ENCODE measurements around the gene RELT. TPM values are rescaled to one million over a fixed set of nuclear protein-coding genes. Genes with fewer than 3 reads are reported as not detected.
A peak's percentile ranks its signal among the peaks of the same experiment; 100 is the strongest.

The RELT gene
- total RNA-seq, 1 donor from 2014 or later = 37.6 TPM

DNA sequence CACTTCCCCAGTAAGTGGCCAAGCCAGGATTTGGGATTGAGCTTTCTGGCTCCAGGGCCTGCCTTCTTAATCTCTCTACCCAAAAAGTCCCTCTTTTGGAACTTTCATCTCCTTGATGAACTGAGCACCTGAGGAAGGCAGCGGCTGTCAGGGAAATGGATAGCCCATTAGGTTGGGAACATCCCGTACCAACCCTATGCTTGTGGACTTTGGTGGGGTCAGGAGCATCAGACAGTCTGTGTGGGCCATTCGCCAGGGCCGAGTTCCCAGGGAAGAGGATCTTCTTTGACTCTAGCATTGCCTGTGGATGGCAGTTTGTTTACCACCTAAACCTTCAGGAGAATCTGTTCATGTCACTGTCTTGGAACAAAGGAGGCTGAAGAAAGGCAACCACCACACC is 37.9 kb upstream of the RELT start:
- H3K27me3 Mint-ChIP-seq (ENCODE audit: insufficient read depth) = peaks cover 9% of the 10 kb centered on the region
- no peak overlapping the region for H3K4me3 Mint-ChIP-seq
- no peaks in the 10 kb centered on the region for H3K9me3 Mint-ChIP-seq
- no peak for DNase-seq (ENCODE audit: low spot score)
- no peaks in the 10 kb centered on the region for H3K4me1 Mint-ChIP-seq (ENCODE audit: low read depth)
- intact Hi-C loops (cut with micrococcal nuclease) = no loop called here
- no peak overlapping the region for H3K27ac Mint-ChIP-seq
- no peaks in the 10 kb centered on the region for H3K36me3 Mint-ChIP-seq (ENCODE audit: low read depth)

- DNase-seq (ENCODE audit: low spot score) = no peak
- no peaks in the 10 kb centered on the region for H3K4me1 Mint-ChIP-seq (ENCODE audit: low read depth)
- H3K9me3 Mint-ChIP-seq = no peaks in the 10 kb centered on the region
- H3K36me3 Mint-ChIP-seq (ENCODE audit: low read depth) = no peaks in the 10 kb centered on the region
- no peak overlapping the region for H3K4me3 Mint-ChIP-seq
- intact Hi-C loops (cut with micrococcal nuclease) = no loop called here
- no peak overlapping the region for H3K27ac Mint-ChIP-seq
- peaks cover 2% of the 10 kb centered on the region for H3K27me3 Mint-ChIP-seq (ENCODE audit: insufficient read depth)
These were observed 36.0 kb upstream of the RELT start for GRCh38 chr11:73340164-73340563.

GRCh38 chr11:73342633-73343032 is 33.6 kb upstream of the RELT start:
- no peak for DNase-seq (ENCODE audit: low spot score)
- no peaks in the 10 kb centered on the region for H3K9me3 Mint-ChIP-seq
- no peaks in the 10 kb centered on the region for H3K36me3 Mint-ChIP-seq (ENCODE audit: low read depth)
- peaks cover 2% of the 10 kb centered on the region for H3K27me3 Mint-ChIP-seq (ENCODE audit: insufficient read depth)
- no peaks in the 10 kb centered on the region for H3K4me1 Mint-ChIP-seq (ENCODE audit: low read depth)
- intact Hi-C loops (cut with micrococcal nuclease) = no loop called here
- H3K27ac Mint-ChIP-seq = no peak overlapping the region
- no peak overlapping the region for H3K4me3 Mint-ChIP-seq

DNA sequence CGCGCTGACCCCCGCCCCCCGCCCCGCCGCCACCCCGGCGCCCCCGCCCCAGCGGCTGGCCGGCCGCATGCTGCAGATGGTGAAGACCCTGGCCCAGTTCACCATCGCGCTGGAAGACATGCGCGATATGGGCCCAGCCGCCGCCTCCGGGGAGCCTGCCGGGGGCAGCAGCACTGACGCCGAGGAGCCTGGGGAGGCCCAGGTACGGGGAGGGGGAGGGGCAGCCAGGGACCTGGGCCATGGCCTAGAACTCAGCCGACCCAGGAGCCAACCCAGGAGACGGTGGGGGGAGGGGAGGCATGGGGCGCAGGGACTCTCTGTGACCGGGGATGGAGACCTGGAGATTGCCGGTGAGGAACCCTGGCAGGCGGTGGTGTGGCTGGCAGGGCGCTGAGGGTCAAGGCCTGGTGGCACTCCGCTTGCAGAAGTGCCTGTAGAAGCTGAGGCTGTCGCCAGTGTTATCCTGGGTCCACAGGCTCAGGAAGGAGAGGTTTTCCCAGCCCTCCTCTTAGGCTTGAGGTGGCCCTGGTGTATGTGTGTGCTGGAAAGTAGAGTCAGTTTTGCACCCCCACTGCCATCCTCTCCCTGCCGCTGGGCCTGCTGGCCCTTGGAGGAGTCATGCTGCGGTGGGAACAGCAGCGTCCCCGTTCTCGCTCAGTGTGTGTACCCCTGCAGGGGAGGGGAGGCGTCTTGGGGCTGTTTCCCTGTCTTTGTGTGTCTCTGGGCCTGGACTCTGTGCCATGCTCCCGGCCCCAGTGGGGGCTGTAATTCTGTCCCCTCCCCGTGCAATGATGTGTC is 32.9 kb upstream of the RELT start:
- intact Hi-C loops (cut with micrococcal nuclease) = no loop called here

GRCh38 chr11:73344191-73344607 is 32.0 kb upstream of the RELT start:
- DNase-seq (ENCODE audit: low spot score) = no peak
- no peaks in the 10 kb centered on the region for H3K9me3 Mint-ChIP-seq
- peaks cover 4% of the 10 kb centered on the region for H3K27me3 Mint-ChIP-seq (ENCODE audit: insufficient read depth)
- no peaks in the 10 kb centered on the region for H3K36me3 Mint-ChIP-seq (ENCODE audit: low read depth)
- H3K4me3 Mint-ChIP-seq = no peak overlapping the region
- no peaks in the 10 kb centered on the region for H3K4me1 Mint-ChIP-seq (ENCODE audit: low read depth)
- H3K27ac Mint-ChIP-seq = no peak overlapping the region
- intact Hi-C loops (cut with micrococcal nuclease) = no loop called here

More for the DNA sequence above, 32.9 kb upstream of the RELT start:
- H3K27me3 Mint-ChIP-seq (ENCODE audit: insufficient read depth) = peaks cover 3% of the 10 kb centered on the region
- DNase-seq (ENCODE audit: low spot score) = no peak
- H3K9me3 Mint-ChIP-seq = no peaks in the 10 kb centered on the region
- H3K27ac Mint-ChIP-seq = no peak overlapping the region
- no peaks in the 10 kb centered on the region for H3K4me1 Mint-ChIP-seq (ENCODE audit: low read depth)
- no peaks in the 10 kb centered on the region for H3K36me3 Mint-ChIP-seq (ENCODE audit: low read depth)
- no peak overlapping the region for H3K4me3 Mint-ChIP-seq

DNA sequence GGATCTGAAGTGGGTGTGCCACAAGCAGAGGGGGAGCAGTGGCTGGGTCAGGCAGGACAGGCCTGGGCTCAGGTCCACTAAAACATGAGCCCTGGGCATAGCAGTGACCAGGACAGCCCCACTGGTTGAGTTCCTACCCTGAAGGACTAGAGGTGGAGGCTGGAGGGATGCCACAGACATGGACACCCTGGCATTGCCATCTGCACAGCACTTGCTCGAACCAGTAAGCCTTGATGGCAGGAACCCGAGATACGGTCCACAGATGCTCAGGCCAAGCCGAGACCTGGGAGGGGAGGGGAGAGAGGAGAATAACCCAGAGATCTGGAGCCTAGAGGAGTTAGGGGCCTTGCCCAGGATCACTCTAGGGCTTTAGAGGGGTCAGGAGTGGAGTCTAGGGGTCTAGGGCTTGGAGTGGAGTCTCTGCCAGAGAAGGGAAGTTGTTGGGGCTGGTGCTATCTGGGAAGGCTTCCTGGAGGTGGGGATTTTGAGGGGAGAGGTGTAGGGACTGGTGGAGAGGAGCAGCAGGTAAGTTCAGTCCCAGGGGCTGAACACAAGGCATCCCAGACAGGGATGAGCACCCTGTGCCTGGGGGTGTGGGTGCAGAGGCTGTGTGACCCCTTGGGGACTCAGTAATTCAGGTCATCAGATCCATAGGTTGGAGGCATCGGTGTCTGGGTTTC is 30.6 kb upstream of the RELT start:
- Mint-ChIP-seq H3K27ac (no peak overlapping the region), H3K27me3 (ENCODE audit: insufficient read depth) (peaks cover 4% of the 10 kb centered on the region), H3K36me3 (ENCODE audit: low read depth) (no peaks in the 10 kb centered on the region), H3K9me3 (no peaks in the 10 kb centered on the region), H3K4me1 (ENCODE audit: low read depth) (peaks cover 6% of the 10 kb centered on the region), H3K4me3 (no peak overlapping the region)
- DNase-seq (ENCODE audit: low spot score) = no peak
- intact Hi-C loops (cut with micrococcal nuclease) = no loop called here

DNA sequence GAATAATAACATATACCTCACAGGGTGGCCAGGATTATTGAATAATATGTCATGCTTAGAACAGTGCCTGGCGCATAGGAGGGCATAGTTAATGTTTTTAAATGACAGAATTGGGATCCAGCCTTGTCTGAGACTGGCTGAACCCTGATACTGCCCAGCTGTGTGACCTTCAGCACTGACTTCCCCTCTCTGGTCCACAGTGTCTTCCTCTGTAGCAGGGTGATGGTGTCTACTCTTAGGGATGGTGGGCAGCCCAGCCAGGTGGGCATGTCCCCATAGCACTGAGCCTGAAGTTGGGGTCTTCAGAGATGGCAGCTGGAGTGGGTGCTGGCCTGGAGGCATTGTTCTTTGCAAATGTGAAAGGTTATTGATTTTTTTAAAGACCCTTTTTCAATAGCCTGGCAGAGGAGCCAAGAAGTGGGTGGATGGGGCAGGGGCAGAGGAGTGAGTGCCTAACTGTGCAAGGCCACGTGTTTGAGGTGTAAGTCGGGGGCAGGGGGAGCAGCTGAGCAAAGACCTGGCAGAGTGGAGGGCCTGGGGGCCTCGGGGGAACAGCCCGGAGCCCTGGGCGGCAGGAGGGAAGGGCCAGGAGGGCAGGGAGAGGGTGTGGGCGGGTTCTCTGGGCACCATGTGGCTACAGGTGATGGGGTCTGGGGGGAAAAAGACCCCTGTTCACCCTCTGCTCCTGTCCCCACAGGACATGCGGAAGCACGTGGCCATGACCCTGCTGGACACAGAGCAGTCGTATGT is 29.8 kb upstream of the RELT start:
- Mint-ChIP-seq H3K27ac (no peak overlapping the region), H3K4me1 (ENCODE audit: low read depth) (peaks cover 14% of the 10 kb centered on the region), H3K36me3 (ENCODE audit: low read depth) (no peaks in the 10 kb centered on the region), H3K27me3 (ENCODE audit: insufficient read depth) (peaks cover 4% of the 10 kb centered on the region), H3K4me3 (no peak overlapping the region), H3K9me3 (no peaks in the 10 kb centered on the region)
- DNase-seq (ENCODE audit: low spot score) = no peak
- intact Hi-C loops (cut with micrococcal nuclease) = no loop called here

DNA sequence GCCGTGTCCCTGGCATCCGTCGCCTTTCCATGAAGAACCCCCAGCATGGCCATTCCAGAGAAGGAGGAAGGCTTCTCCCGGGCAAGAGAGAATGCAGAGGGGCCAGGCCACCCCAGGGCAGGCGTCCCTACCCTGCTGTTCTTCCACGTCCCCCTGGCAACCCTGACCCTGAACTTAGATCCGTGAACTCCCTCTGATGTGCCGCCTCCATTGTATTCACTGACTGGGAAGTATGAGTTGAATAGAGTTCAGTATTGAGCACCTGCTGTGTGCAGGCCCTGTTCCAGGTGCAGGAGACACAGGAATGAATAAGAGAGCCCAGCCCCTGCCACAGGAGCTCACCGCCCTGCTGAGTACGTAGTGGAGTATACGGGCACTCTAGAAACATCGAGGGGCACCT is 29.1 kb upstream of the RELT start:
- Mint-ChIP-seq H3K27ac (no peak overlapping the region), H3K9me3 (no peaks in the 10 kb centered on the region), H3K4me3 (no peak overlapping the region), H3K36me3 (ENCODE audit: low read depth) (no peaks in the 10 kb centered on the region), H3K4me1 (ENCODE audit: low read depth) (peaks cover 16% of the 10 kb centered on the region), H3K27me3 (ENCODE audit: insufficient read depth) (peaks cover 4% of the 10 kb centered on the region)
- intact Hi-C loops (cut with micrococcal nuclease) = no loop called here
- no peak for DNase-seq (ENCODE audit: low spot score)

GRCh38 chr11:73348838-73349237 is 27.4 kb upstream of the RELT start:
- intact Hi-C loops (cut with micrococcal nuclease) = no loop called here
- Mint-ChIP-seq H3K36me3 (ENCODE audit: low read depth) (no peaks in the 10 kb centered on the region), H3K4me3 (no peak overlapping the region), H3K9me3 (no peaks in the 10 kb centered on the region), H3K27me3 (ENCODE audit: insufficient read depth) (peaks cover 6% of the 10 kb centered on the region), H3K4me1 (ENCODE audit: low read depth) (peaks cover 23% of the 10 kb centered on the region), H3K27ac (no peak overlapping the region)
- no peak for DNase-seq (ENCODE audit: low spot score)

DNA sequence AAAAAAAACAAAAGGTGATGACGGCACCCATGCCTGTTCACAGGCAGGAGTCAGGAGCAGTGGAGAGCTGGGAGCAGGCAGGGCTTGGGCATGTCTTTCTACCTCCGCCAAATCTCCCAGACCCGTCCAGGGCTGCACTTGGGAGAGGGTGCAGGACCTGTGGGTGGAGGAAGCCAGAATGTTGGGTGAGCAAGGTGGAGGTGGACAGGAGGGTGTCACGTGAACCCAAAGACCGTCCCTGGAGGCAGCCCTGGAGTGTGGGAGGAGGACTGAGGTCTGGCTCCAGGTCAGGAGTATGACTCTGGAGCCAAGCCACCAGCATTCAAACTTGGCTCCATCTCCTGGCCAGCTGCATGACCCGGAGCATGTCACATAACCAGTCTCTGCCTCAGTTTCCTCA is 26.6 kb upstream of the RELT start:
- no peak overlapping the region for H3K4me3 Mint-ChIP-seq

DNA sequence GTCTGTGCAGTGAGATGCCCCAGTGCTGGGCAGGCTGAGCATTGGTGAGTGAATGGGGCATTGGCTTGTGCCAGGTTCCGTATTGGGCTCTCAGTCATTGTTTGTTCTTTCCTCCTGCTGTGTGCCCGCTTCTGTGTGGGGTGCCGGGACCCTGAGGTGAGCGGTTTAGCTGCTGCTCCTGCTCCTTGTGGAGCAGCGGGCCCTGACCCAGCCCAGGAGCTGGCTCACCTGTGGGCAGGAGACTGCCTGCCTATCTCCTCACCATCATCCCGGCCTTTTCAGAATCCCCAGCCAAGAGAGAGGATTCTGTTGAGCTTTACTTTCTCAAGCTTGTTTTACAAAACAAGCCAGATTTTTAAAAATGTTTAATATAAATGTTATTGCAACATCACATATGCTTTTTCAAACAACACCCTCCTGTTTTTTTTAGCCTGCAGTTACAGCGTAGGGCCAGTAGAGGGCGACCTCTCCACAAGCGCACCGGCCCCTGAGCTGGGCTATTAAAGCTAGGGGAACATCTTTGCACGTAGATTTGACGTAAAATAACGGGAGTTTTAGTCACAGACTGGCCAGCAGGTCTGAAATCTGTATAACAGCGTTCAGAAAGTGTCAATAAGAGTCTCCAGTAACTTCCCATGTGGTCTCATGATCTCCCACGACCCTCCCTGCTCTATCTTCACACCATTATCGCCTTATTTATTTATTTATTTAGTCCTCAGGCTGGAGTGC is 25.1 kb upstream of the RELT start:
- intact Hi-C loops (cut with micrococcal nuclease) = loop anchor here (1.0 kb wide), 4 partner anchors 25 to 310 kb away; partner anchors contain the start of genes ARHGEF17 and RELT
- Mint-ChIP-seq H3K27ac (no peak overlapping the region), H3K9me3 (no peaks in the 10 kb centered on the region), H3K36me3 (ENCODE audit: low read depth) (no peaks in the 10 kb centered on the region), H3K4me3 (no peak overlapping the region), H3K4me1 (ENCODE audit: low read depth) (peaks cover 23% of the 10 kb centered on the region), H3K27me3 (ENCODE audit: insufficient read depth) (peaks cover 8% of the 10 kb centered on the region)
- DNase-seq (ENCODE audit: low spot score) = peak; percentile 46

More for the DNA sequence above, 26.6 kb upstream of the RELT start:
- intact Hi-C loops (cut with micrococcal nuclease) = no loop called here
- no peaks in the 10 kb centered on the region for H3K36me3 Mint-ChIP-seq (ENCODE audit: low read depth)
- no peaks in the 10 kb centered on the region for H3K9me3 Mint-ChIP-seq
- no peak overlapping the region for H3K27ac Mint-ChIP-seq
- no peak for DNase-seq (ENCODE audit: low spot score)
- peaks cover 23% of the 10 kb centered on the region for H3K4me1 Mint-ChIP-seq (ENCODE audit: low read depth)
- peaks cover 6% of the 10 kb centered on the region for H3K27me3 Mint-ChIP-seq (ENCODE audit: insufficient read depth)

- Mint-ChIP-seq H3K27me3 (ENCODE audit: insufficient read depth) (peaks cover 4% of the 10 kb centered on the region), H3K27ac (no peak overlapping the region), H3K9me3 (no peaks in the 10 kb centered on the region), H3K4me1 (ENCODE audit: low read depth) (peaks cover 23% of the 10 kb centered on the region), H3K36me3 (ENCODE audit: low read depth) (no peaks in the 10 kb centered on the region), H3K4me3 (no peak overlapping the region)
- DNase-seq (ENCODE audit: low spot score) = no peak
- intact Hi-C loops (cut with micrococcal nuclease) = no loop called here
These were observed 22.8 kb upstream of the RELT start for GRCh38 chr11:73353422-73353821.
